ENCODE measurements around the gene TMEM94.

Gene TMEM94

GRCh38 chr17:75496005-75496404, 39.6 kb downstream of the TMEM94 start:
- no peak for DNase-seq (ENCODE audit: low spot score)

- DNase-seq (ENCODE audit: low spot score) = no peak
Observed at GRCh38 chr17:75498039-75498725, 41.7 kb downstream of the TMEM94 start.

GRCh38 chr17:75498726-75499213, 42.3 kb downstream of the TMEM94 start:
- DNase-seq (ENCODE audit: low spot score) = no peak

GRCh38 chr17:75499313-75500022, 43.0 kb downstream of the TMEM94 start:
- DNase-seq (ENCODE audit: low spot score) = no peak

- DNase-seq (ENCODE audit: low spot score) = no peak
Observed at GRCh38 chr17:75500419-75501216, 44.2 kb downstream of the TMEM94 start.

- no peak for DNase-seq (ENCODE audit: low spot score)
Observed at GRCh38 chr17:75501378-75502071, 45.1 kb downstream of the TMEM94 start.

- DNase-seq (ENCODE audit: low spot score) = no peak
Observed at GRCh38 chr17:75502072-75502720, 45.8 kb downstream of the TMEM94 start.

- no peak for DNase-seq (ENCODE audit: low spot score)
Observed at GRCh38 chr17:75502721-75503329, 46.4 kb downstream of the TMEM94 start.

GRCh38 chr17:75503337-75503950, 47.0 kb downstream of the TMEM94 start:
- DNase-seq (ENCODE audit: low spot score) = no peak

- DNase-seq (ENCODE audit: low spot score) = no peak
Observed at GRCh38 chr17:75503976-75504346, 47.5 kb downstream of the TMEM94 start.

GRCh38 chr17:75504347-75505151, 48.1 kb downstream of the TMEM94 start:
- DNase-seq (ENCODE audit: low spot score) = peak; percentile 33

- no peak for DNase-seq (ENCODE audit: low spot score)
Observed at GRCh38 chr17:75505152-75505409, 48.6 kb downstream of the TMEM94 start.

- DNase-seq (ENCODE audit: low spot score) = no peak
Observed at GRCh38 chr17:75505640-75506039, 49.2 kb downstream of the TMEM94 start.

- DNase-seq (ENCODE audit: low spot score) = no peak
Observed at GRCh38 chr17:75506134-75506533, 49.7 kb downstream of the TMEM94 start.

- no peak for DNase-seq (ENCODE audit: low spot score)
Observed at GRCh38 chr17:75506888-75507287, 50.5 kb downstream of the TMEM94 start.

- DNase-seq (ENCODE audit: low spot score) = no peak
Observed at GRCh38 chr17:75507733-75508719, 51.6 kb downstream of the TMEM94 start.

- DNase-seq (ENCODE audit: low spot score) = no peak
Observed at GRCh38 chr17:75508931-75509361, 52.5 kb downstream of the TMEM94 start.

GRCh38 chr17:75509528-75510258, 53.3 kb downstream of the TMEM94 start:
- no peak for DNase-seq (ENCODE audit: low spot score)
